ENCODE results near the gene PCYT2.

PCYT2 gene

DNA sequence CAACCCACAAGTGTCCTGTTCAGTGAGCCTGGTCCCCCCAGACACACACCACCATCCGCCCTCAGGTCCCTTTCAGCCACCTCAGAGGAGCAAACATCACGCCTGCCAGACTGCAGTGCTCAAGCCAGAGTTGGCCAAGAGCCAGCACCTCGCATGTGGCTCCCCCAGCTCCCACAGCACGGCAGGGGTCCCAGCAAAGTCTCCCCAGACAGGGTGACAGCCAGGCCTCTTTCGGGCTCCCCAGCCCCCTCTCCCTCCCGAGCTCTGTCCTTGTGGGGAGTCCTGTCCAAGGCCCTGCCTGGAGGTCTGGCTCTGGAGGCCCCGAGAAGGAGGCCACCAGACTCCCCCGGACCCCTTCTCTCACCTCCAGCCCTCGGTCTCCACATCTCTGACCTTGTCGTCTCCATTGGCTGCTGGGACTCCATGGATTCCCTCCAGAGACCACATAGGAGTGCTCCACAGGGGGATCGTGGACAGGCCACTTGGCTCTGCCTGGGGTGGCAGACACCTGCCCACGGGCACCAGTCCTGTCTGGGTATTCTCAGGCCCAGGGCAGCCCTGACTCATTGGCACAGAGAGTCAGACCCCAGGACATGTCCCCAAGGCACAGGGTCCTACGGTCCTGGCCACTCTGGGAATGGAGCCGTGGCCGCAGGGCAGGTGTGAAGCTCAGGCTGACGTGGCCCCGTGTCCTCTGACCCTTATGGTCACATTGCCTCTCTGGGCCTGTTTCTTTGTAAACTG, 37.6 kb upstream of the PCYT2 start:
- TF ChIP-seq, protein P1, sequence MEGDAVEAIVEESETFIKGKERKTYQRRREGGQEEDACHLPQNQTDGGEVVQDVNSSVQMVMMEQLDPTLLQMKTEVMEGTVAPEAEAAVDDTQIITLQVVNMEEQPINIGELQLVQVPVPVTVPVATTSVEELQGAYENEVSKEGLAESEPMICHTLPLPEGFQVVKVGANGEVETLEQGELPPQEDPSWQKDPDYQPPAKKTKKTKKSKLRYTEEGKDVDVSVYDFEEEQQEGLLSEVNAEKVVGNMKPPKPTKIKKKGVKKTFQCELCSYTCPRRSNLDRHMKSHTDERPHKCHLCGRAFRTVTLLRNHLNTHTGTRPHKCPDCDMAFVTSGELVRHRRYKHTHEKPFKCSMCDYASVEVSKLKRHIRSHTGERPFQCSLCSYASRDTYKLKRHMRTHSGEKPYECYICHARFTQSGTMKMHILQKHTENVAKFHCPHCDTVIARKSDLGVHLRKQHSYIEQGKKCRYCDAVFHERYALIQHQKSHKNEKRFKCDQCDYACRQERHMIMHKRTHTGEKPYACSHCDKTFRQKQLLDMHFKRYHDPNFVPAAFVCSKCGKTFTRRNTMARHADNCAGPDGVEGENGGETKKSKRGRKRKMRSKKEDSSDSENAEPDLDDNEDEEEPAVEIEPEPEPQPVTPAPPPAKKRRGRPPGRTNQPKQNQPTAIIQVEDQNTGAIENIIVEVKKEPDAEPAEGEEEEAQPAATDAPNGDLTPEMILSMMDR (IDR thresholded peaks at IDR 0.05; ENCODE audit: insufficient read depth, low read length, poor library complexity, severe bottlenecking) = no peak
- H3K27me3 ChIP-seq (replicated peaks; ENCODE audit: control insufficient read depth, insufficient read depth, low read length) = no peaks in the 10 kb centered on the region
- DNase-seq (ENCODE audit: extremely low read depth, insufficient read length) = no peak

DNA sequence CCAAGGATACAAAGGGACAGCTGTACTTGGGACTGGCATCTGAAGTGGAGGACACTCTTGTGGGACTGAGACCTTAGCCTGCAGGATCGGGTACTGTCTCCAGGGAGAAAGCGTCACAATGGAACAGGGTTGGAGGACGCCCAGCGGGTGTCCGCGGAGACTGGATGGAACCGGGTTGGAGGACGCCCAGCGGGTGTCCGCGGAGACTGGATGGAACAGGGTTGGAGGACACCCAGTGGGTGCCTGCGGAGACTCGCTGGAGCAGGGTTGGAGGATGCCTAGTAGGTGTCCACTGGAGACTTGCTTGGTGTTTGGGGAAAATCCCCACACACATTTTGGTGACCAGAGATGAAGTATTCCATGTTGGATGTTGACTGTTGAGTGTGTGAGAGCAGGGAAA, 36.0 kb upstream of the PCYT2 start, which contains the start of gene MYADML2:
TSS of gene MYADML2 (minus strand) at position 45 of the 400 bp plus-strand sequence. CDS start 5,492 bp downstream, outside the sequence.
- no peak for DNase-seq (ENCODE audit: extremely low read depth, insufficient read length)
- Histone ChIP-seq H3K36me3 (ENCODE audit: control insufficient read depth, insufficient read depth, low read length) (no peaks in the 10 kb centered on the region), H3K4me3 (replicated peaks; ENCODE audit: low read depth, low read length) (no peak within 1 kb of the TSS), H3K27me3 (replicated peaks; ENCODE audit: control insufficient read depth, insufficient read depth, low read length) (no peaks in the 10 kb centered on the region)
- TF ChIP-seq, protein P1 (IDR thresholded peaks at IDR 0.05; ENCODE audit: insufficient read depth, low read length, poor library complexity, severe bottlenecking) = no peak

More for the DNA sequence above, 37.6 kb upstream of the PCYT2 start:
- Histone ChIP-seq H3K4me3 (replicated peaks; ENCODE audit: low read depth, low read length) (no peak overlapping the region), H3K36me3 (ENCODE audit: control insufficient read depth, insufficient read depth, low read length) (no peaks in the 10 kb centered on the region)

DNA sequence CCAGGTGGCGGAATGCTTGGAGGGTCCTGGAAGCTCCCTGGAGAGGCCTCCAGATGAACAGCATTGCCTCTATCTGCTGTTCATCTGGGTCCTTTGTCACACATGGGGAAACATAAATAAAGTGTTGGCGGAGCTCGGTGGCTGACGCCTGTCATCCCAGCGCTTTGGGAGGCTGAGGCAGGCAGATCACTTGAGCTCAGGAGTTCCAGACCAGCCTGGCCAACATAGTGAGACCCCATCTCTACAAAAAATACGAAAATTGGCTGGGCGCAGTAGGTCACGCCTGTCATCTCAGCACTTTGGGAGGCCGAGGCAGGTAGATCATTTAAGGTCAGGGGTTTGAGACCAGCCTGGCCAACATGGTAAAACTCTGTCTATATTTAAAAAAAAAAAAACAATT, 33.7 kb upstream of the PCYT2 start:
- TF ChIP-seq, protein P1 (IDR thresholded peaks at IDR 0.05; ENCODE audit: insufficient read depth, low read length, poor library complexity, severe bottlenecking) = no peak
- Histone ChIP-seq H3K4me3 (replicated peaks; ENCODE audit: low read depth, low read length) (no peak overlapping the region), H3K36me3 (ENCODE audit: control insufficient read depth, insufficient read depth, low read length) (no peaks in the 10 kb centered on the region), H3K27me3 (replicated peaks; ENCODE audit: control insufficient read depth, insufficient read depth, low read length) (no peaks in the 10 kb centered on the region)
- DNase-seq (ENCODE audit: extremely low read depth, insufficient read length) = no peak

DNA sequence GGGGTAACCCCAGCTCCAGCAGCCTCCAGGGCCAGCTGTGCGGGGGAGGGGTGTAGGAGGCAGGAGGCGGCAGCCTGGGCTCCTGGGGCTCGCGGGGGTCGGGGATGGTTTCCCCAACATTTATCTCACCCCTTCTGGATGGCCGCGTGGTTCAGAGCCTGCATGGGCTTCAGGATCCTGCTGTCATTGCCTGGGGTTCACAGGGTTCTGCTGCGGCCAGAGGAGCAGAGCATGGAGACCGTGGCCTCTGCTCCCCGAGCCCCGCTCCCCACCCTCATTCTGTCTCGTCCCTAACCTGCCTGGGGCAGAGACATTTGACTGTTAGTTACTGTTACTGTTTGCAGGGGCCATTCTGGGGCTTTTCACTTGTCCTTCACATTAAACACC, 31.0 kb upstream of the PCYT2 start:
- Histone ChIP-seq H3K4me3 (replicated peaks; ENCODE audit: low read depth, low read length) (no peak overlapping the region; the same call in 1 of the 2 replicates), H3K36me3 (ENCODE audit: control insufficient read depth, insufficient read depth, low read length) (no peaks in the 10 kb centered on the region), H3K27me3 (replicated peaks; ENCODE audit: control insufficient read depth, insufficient read depth, low read length) (no peaks in the 10 kb centered on the region)
- TF ChIP-seq, protein P1 (IDR thresholded peaks at IDR 0.05; ENCODE audit: insufficient read depth, low read length, poor library complexity, severe bottlenecking) = no peak
- DNase-seq (ENCODE audit: extremely low read depth, insufficient read length) = no peak

DNA sequence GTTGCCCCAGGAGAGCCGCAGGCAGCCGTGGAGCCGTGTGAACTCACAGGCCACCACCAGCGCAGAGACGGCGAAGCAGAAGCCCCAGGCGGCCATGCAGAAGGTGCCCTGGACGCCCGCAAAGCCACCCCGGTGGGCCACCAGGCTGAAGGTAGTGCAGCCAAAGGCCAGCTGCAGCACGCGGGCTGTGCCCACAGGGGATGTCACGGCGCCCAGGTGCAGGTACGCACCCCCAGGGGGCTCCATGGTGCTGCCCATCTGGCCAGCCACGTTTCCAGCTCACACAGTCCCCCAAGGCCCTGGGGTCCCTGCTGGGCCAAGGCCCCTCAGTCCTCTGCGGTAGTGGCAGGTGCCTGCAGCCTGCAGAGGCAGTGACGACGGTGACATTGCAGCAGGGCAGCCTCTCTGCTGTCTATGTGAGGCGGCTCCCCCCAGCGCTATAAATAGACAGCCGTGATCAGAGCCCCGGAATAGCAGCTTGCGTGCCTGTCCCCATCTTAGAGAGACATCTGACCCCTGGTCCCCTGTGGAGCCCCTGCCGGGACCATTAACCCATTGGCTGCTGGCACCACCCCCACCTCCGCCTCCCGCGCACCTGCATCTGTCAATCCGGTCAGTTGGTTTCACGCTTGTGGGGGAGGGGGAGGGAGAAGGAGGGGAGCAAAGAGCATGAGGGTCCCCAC, 30.4 kb upstream of the PCYT2 start:
- Histone ChIP-seq H3K36me3 (ENCODE audit: control insufficient read depth, insufficient read depth, low read length) (no peaks in the 10 kb centered on the region), H3K4me3 (replicated peaks; ENCODE audit: low read depth, low read length) (no peak overlapping the region; the same call in none of the 2 replicates), H3K27me3 (replicated peaks; ENCODE audit: control insufficient read depth, insufficient read depth, low read length) (no peaks in the 10 kb centered on the region)
- TF ChIP-seq, protein P1 (IDR thresholded peaks at IDR 0.05; ENCODE audit: insufficient read depth, low read length, poor library complexity, severe bottlenecking) = no peak
- DNase-seq (ENCODE audit: extremely low read depth, insufficient read length) = no peak

Measured in GM06990 (cell line).